DMS79 (cell line): ENCODE data around the gene TGM3.
"Not testable (repeated sequence)": the region's sequence is repeated elsewhere in the genome, so short reads cannot be mapped to it uniquely, and the experiment has no call there.

Experiments used
- DNase-seq: peaks from one replicate; lab custom pipeline; 2025; lab: John Stamatoyannopoulos, UW

Gene TGM3

GRCh38 chr20:2295886-2296515 lies at the start of gene TGM3:
TGM3 (plus strand) TSS chr20:2296001; CDS start chr20:2296064, 63 bp downstream.
- no peak for DNase-seq

GRCh38 chr20:2246069-2246491 lies 49.7 kb upstream of the TGM3 start:
- DNase-seq, result peak; percentile 66

- no peak for DNase-seq
These were observed 47.0 kb upstream of the TGM3 start for GRCh38 chr20:2248837-2249236.

GRCh38 chr20:2249935-2250334 lies 45.9 kb upstream of the TGM3 start:
- no peak for DNase-seq

- no peak for DNase-seq
These were observed 43.3 kb upstream of the TGM3 start for GRCh38 chr20:2252419-2252997.

- DNase-seq, result no peak
These were observed 42.5 kb upstream of the TGM3 start for GRCh38 chr20:2253256-2253655.

GRCh38 chr20:2254333-2254732 lies 41.5 kb upstream of the TGM3 start:
- no peak for DNase-seq

- no peak for DNase-seq
These were observed 39.8 kb upstream of the TGM3 start for GRCh38 chr20:2255926-2256531.

- DNase-seq, result no peak
These were observed 36.1 kb upstream of the TGM3 start for GRCh38 chr20:2259731-2260130.

GRCh38 chr20:2260250-2260649 lies 35.6 kb upstream of the TGM3 start:
- no peak for DNase-seq

GRCh38 chr20:2261046-2261485 lies 34.7 kb upstream of the TGM3 start:
- no peak for DNase-seq

GRCh38 chr20:2261629-2262028 lies 34.2 kb upstream of the TGM3 start:
- DNase-seq, result no peak

GRCh38 chr20:2264118-2264517 lies 31.7 kb upstream of the TGM3 start:
- DNase-seq, result no peak

GRCh38 chr20:2264621-2265374 lies 31.0 kb upstream of the TGM3 start:
- not testable (repeated sequence) for DNase-seq

- no peak for DNase-seq
These were observed 22.0 kb upstream of the TGM3 start for GRCh38 chr20:2273634-2274302.

- no peak for DNase-seq
These were observed 19.8 kb upstream of the TGM3 start for GRCh38 chr20:2276015-2276414.

GRCh38 chr20:2279253-2279779 lies 16.5 kb upstream of the TGM3 start:
- no peak for DNase-seq

GRCh38 chr20:2280082-2280481 lies 15.7 kb upstream of the TGM3 start:
- DNase-seq, result no peak

- DNase-seq, result no peak
These were observed 14.2 kb upstream of the TGM3 start for GRCh38 chr20:2281563-2281962.

- no peak for DNase-seq
These were observed 13.6 kb upstream of the TGM3 start for GRCh38 chr20:2282181-2282580.

- no peak for DNase-seq
These were observed 11.9 kb upstream of the TGM3 start for GRCh38 chr20:2283706-2284423.
